Hepatic stellate cell (primary cell): Measurements from ENCODE around the gene GLT1D1.
"Not testable (repeated sequence)": the region's sequence is repeated elsewhere in the genome, so short reads cannot be mapped to it uniquely, and the experiment has no call there.

Experiments used
- DNase-seq: peaks from one replicate; pipeline ENCODE4 v3.0.0; 2011; ENCODE audit warnings: low spot score

Gene GLT1D1

DNA sequence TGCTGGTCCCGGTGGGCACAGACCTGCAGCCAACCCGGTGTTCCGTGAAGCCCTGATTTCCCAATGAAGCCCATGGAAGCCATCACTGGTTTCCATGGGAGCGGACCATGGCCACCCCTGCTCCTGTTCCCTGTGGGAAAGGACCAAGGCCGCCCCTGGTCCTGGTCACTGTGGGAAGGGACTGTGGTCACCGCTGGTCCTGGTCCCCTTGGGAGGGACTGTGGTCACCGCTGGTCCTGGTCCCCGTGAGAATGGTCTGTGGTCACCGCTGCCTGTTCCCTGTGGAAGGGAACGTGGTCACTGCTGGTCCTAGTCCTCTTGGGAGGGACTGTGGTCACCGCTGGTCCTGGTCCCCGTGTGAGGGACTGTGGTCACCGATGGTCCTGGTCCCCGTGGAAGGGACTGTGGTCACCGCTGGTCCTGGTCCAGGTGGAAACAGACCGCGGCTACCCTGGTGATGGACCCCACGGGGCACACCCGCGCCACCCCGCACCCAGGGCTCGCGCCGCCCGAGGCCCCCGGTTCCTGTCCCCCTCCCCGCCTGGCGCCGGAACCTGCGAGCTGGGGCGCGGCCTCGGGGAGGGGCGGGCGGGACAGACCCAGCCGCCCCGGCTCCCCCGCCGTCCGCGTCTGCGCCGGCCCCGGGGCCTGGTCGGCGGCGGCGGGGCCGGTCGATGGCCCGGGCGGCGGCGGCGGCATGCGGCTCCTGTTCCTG lies at the start of gene GLT1D1:
Gene GLT1D1, plus strand, starts transcription at position 594 of the 715 bp plus-strand sequence. Its CDS starts 104 bp downstream, at position 698.
- DNase-seq: no peak

DNA sequence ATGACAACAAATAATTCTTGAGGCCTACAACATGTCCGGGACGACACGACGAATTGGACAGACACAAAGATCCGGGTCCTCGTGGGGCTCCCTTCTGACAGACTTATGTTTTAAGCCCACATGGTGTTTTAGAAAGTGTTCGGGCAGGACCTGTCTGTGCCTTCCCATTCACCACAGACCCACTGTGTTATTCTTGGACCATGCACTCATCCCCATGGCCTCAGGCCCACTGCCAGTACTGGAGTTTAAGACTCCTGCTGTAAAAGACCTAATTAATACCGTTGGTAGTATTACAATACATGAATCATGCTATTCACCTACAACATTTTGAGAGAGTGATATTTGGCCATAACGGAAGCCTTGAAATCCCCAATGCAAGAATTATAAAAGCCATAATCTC lies 49.5 kb upstream of the GLT1D1 start:
- DNase-seq: no peak

- DNase-seq: no peak
These were observed 48.5 kb upstream of the GLT1D1 start for GRCh38 chr12:128804762-128805161.

- not testable (repeated sequence) for DNase-seq
These were observed 47.9 kb upstream of the GLT1D1 start for GRCh38 chr12:128805406-128805805.

DNA sequence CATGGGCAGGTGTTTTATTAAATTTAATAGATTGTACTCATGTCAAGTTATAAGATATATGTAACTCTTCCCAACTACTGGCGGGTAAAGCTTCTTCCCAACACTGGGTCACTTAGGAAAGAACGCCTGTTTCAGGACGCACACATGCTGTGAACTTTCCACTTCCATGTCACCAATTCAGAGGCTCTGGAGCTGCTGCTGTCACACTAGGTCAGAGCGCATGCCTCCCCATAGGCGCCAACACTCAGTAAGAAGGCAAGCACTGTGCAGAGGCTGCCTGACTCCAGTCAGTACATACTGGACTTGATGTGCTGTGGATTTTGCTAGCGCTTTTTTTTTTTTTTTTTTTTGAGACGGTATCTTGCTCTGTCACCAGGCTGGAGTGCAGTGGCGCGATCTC lies 46.7 kb upstream of the GLT1D1 start:
- no peak for DNase-seq

DNA sequence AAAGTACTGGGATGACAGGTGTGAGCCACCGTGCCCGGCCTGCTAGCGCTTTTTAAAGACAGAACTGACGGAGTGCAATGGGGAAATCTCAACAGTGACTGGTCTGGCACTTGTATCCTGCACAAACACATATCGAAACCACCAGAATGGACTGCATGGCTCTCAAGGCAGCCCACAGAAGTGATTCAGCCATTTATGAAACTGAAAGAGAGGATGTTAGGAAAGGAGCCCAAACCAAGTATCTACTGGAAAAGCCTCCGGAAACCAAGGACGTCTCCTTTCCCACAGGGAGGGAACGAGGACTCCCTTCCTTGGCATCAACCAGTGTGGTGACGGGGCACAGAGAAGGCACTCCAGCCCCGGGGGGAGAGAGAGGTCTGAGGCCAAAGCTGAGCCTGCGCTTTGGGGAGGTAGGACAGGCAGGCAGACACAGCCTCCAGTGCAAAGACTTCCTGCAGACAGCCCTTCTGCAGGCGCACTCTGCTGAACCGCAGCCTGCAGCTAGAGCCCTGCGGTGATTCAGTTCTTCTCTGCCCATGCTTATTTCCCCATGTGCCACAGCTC lies 46.0 kb upstream of the GLT1D1 start:
- DNase-seq: no peak

DNA sequence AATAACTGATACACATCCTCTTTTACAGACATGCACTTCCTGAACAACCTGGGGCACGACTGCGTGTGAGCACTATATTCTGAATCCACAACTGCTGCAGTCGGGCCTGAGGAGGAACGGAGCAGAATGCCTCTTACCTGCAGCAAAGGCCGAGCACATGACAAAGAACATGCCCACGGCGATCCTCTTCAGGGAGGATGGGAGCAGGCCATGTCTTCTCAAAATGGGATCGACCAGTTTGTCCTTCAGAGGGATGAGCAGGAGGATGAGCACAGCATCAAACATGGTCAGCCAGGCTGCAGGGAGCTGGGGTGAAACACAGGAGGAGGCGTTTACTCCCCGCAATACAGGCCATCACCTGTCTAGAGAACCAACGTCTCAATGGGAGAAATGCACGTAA lies 44.6 kb upstream of the GLT1D1 start:
- no peak for DNase-seq

GRCh38 chr12:128810182-128811127 lies 42.8 kb upstream of the GLT1D1 start:
- DNase-seq: no peak

DNA sequence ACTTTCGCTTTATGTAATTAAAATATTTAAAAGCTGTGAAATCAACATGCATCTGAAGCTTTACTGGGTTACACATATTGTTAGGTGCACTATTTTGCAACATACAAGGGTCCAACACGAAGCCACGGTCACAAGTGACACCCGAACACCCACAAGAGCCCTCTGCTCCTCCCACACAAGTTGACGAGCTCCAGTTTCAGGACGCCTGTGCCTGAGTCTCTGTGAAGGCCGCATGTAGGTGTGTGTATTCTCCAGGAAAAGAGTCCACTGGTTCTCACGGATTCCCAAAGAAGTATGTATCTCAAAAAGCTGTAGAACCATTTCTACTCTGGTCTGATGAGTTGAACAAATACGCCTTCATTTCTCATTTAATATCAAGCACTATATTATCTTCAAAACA lies 41.5 kb upstream of the GLT1D1 start:
- no peak for DNase-seq

DNA sequence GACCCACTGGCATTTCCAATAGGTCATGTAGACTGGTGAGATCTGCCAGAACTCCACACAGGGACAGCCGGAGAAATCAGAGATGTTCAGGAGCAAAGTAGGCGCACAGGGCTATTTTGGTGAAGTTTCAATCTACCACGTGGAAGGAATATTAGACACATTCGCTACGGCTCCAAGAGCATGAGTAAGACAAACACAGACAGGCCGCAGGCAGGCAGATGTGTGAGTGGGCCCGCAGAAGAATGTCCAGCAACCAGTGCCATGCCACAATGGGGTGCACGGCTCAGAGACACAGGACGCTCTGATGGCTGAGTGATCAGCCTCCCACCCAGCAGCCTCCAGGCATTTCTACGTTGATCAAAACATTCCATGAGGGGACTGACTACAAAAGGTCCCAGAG lies 39.9 kb upstream of the GLT1D1 start:
- no peak for DNase-seq

DNA sequence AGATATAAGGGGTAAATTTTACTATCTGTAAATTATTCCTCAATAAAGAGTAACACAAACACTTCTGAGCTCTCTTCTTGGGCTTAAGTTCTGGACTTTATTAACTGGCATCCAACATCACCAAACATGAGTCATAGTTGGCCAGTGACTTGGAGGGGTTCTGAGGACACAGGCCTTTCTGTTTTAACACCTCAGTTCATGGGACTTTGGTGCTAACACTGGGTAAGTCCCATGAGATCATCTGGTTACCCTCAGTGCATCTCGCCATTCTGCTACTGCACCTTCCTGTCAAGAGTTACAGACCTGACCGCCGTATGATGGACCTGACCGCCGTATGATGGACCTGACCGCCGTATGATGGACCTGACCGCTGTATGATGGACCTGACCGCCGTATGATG lies 39.4 kb upstream of the GLT1D1 start:
- DNase-seq: no peak

DNA sequence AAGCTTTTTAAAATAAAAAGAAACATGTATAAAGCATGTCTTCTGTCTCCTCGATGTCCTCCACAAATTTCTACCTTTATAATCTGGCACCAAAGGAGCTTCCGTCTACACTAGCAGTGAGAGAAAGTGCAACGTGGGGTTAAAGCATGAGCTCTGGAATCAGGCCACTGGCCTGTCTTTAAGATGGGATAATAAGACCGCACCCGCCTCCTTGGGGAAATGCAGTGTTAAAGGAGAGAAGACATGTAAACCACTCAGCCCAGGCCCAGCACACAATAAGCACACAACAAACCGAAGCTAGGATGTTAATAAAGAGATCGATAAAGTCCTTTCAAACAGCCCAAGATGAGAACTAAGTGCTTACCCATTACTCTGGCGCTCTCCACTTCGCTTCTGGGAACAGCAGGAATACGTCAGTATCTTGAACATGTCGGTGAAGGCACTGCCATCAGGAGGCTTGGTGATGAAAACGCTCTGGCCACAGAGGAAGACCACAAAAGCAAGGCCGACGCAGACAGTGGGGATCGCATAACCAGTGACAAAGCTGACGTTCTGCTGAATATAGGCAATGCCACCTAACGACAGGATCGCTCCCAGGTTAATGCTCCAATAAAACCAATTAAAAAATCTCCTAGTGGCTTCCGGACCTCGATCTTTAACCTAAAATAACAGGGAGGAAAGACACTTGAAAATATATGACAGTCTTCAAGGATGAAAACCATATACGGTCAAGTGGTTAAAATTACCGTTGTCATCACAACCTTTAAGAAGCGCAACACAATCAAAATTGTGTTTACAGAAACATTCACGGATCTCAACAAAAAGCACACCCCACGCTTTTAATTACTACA lies 38.6 kb upstream of the GLT1D1 start:
- no peak for DNase-seq

DNA sequence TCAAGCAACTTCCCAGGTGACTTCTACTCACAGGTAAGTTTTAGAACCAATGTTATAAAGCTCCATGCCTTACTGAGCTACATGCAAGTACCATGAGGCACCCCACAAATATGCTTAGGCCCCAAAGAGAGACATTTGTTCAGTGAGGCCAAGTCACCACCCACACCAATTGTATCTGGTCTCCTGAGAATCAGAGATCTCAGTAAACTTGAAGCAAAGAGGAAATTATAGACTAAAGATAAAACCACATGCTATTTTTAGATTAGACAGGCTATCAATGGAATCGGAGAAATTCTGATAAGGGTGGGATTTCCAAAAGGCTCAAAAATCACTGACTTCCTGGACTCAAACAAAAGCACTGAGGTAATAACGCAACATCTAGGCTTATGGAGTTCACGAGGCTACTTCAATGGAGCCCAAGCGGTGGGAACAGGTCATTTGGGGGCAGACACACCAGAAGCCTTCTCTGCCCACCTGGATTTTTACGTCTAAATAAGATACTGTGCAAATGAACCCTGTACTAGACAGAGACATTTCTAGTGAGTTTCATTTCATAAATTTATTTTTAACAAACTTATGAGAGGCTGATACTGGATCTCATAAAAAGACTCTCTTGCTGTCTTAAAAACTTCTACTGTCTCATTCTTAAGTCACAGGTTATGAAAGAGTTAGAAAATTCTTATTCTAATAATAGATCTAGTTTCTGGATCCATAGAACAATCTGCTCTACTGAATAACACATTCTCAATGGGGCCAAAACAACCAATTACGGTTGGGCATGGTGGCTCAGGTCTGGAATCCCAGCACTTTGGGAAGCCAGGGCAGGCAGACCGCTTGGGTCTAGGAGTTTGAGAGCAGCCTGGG lies 37.3 kb upstream of the GLT1D1 start:
- no peak for DNase-seq

GRCh38 chr12:128816643-128816920 lies 36.7 kb upstream of the GLT1D1 start:
- no peak for DNase-seq

GRCh38 chr12:128817111-128818015 lies 35.9 kb upstream of the GLT1D1 start:
- DNase-seq: peak; percentile 47

DNA sequence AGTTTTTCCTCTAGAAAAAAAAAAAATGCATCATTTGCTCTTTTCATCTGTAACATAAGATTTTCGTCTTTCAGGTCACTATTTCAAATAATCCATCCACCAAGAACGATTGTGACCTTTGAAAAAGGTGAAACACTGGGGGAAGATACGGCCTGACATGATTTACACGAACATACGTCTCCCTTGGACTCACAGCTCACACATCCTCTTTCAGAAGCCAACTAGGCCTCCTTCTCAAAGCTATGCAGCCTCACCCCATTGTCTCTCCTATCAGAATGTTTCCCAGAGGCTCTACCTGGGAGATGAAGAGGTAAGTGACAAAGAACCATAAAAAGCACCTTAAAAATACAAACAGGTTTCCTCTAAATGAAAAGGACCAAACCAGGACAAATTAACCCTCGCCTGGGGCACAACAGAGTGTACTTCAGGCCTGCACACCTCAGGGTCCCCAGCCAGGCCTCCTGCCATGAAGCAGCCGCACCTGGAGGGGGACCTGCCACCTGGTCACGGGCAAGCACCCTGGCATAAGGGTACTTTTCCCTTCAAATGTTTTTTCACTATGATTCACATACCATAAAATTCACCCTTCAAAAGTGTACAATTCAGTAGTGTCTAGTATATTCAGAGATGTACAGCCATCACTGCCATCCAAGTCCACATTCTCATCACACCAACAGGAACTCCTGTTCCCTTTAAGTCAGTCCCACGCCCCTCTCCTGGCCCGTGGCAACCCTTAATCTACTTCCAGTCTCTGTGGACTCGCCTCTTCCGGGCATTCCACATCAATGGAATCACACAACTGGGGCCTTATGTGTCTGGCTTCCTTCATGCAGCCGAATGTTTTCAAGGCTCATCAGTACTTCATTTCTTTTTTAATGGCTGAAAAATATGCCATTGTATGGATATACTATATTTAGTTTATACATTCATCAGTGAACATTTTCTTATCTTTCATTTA lies 34.9 kb upstream of the GLT1D1 start:
- peak; percentile 77 for DNase-seq

GRCh38 chr12:128819293-128820144 lies 33.8 kb upstream of the GLT1D1 start:
- DNase-seq: no peak

- no peak for DNase-seq
These were observed 33.0 kb upstream of the GLT1D1 start for GRCh38 chr12:128820253-128820652.
